WTC11 (cell line): ENCODE measurements around the gene HELLS. TPM values are rescaled to one million over a fixed set of nuclear protein-coding genes. Genes with fewer than 3 reads are reported as not detected.
A peak's percentile ranks its signal among the peaks of the same experiment; 100 is the strongest.

Source experiments
- ATAC-seq: fragments of 200-7000 bp; cut with Tn5 transposase; 2 replicates; pipeline ENCODE4 v1.10.0; 2021; ENCODE audit warnings: mild to moderate bottlenecking, moderate library complexity
- CTCF ChIA-PET: fragments of 300-600 bp; sonication (Branson Sonifier 250); formaldehyde crosslinking; loops from one replicate; lab custom pipeline; 2021; ENCODE audit warnings: antibody characterized with exemption; lab: Charles Lee
- POLR2A ChIA-PET: fragments of 350-600 bp; sonication (Branson Sonifier 250); formaldehyde crosslinking; loops from one replicate; lab custom pipeline; 2021; ENCODE audit warnings: antibody characterized with exemption; lab: Charles Lee
- DNase-seq: peaks from one replicate; pipeline ENCODE4 v3.0.0; 2021; ENCODE audit warnings: low spot score
- H3K27ac Mint-ChIP-seq: 2 replicates; pipeline ENCODE4 v1.8.0; 2021; ENCODE audit warnings: mixed read lengths
- H3K27me3 Mint-ChIP-seq: 2 replicates; pipeline ENCODE4 v1.8.0; 2021; ENCODE audit warnings: low read depth, mild to moderate bottlenecking, moderate library complexity, mixed read lengths
- H3K36me3 Mint-ChIP-seq: 2 replicates; pipeline ENCODE4 v1.8.0; 2021; ENCODE audit warnings: mixed read lengths
- H3K4me1 Mint-ChIP-seq: 2 replicates; pipeline ENCODE4 v1.8.0; 2022; ENCODE audit warnings: mixed read lengths
- H3K4me3 Mint-ChIP-seq: 2 replicates; pipeline ENCODE4 v1.8.0; 2021; ENCODE audit warnings: mild to moderate bottlenecking, moderate library complexity, mixed read lengths
- H3K9me3 Mint-ChIP-seq: 2 replicates; pipeline ENCODE4 v1.8.0; 2021; ENCODE audit warnings: mixed read lengths
- ELF4 ChIP-seq: sonication (generic); formaldehyde crosslinking; IDR thresholded peaks from 2 replicates; pipeline ENCODE4 v1.8.1; 2022; ENCODE audit warnings: low read depth, mild to moderate bottlenecking, moderate library complexity, missing genetic modification reagents
- FOXJ3 ChIP-seq: sonication (generic); formaldehyde crosslinking; IDR thresholded peaks from 2 replicates; pipeline ENCODE4 v1.9.0; 2021; ENCODE audit warnings: missing genetic modification reagents, mild to moderate bottlenecking, borderline replicate concordance
- FOXP1 ChIP-seq: sonication (generic); formaldehyde crosslinking; IDR thresholded peaks from 2 replicates; pipeline ENCODE4 v1.8.0; 2022; ENCODE audit warnings: missing genetic modification reagents, mild to moderate bottlenecking, moderate library complexity, borderline replicate concordance
- GTF2I ChIP-seq: fragments of 250-450 bp; sonication (Bioruptor Pico); conservative IDR thresholded peaks from 2 replicates; pipeline ENCODE4 v1.4.0; 2021; ENCODE audit warnings: mild to moderate bottlenecking
- IRF2 ChIP-seq: sonication (generic); formaldehyde crosslinking; IDR thresholded peaks from 2 replicates; pipeline ENCODE4 v1.8.0; 2022; ENCODE audit warnings: low read depth, missing genetic modification reagents, borderline replicate concordance
- NFATC4 ChIP-seq: fragments of 250-450 bp; sonication (Bioruptor Pico); IDR thresholded peaks from 2 replicates; pipeline ENCODE4 v1.9.0; 2021; ENCODE audit warnings: mild to moderate bottlenecking
- NFYB ChIP-seq: sonication (generic); formaldehyde crosslinking; conservative IDR thresholded peaks from 2 replicates; pipeline ENCODE4 v1.8.0; 2022; ENCODE audit warnings: low read depth, missing genetic modification reagents
- OVOL2 ChIP-seq: fragments of 250-450 bp; sonication (Bioruptor Pico); IDR thresholded peaks from 2 replicates; pipeline ENCODE4 v1.9.0; 2021; ENCODE audit warnings: mild to moderate bottlenecking, borderline replicate concordance
- RELA ChIP-seq: sonication (generic); formaldehyde crosslinking; IDR thresholded peaks from 2 replicates; pipeline ENCODE4 v1.8.1; 2022; ENCODE audit warnings: missing genetic modification reagents, mild to moderate bottlenecking, borderline replicate concordance
- SP1 ChIP-seq: sonication (generic); formaldehyde crosslinking; conservative IDR thresholded peaks from 2 replicates; pipeline ENCODE4 v1.8.1; 2022; ENCODE audit warnings: missing genetic modification reagents
- ZNF121 ChIP-seq: sonication (generic); formaldehyde crosslinking; IDR thresholded peaks from 2 replicates; pipeline ENCODE4 v1.8.0; 2023; ENCODE audit warnings: missing genetic modification reagents
- ZNF317 ChIP-seq: sonication (generic); formaldehyde crosslinking; IDR thresholded peaks from 2 replicates; pipeline ENCODE4 v1.8.1; 2023; ENCODE audit warnings: low read depth, mild to moderate bottlenecking, moderate library complexity, missing genetic modification reagents, borderline replicate concordance
- ZNF416 ChIP-seq: fragments of 250-450 bp; sonication (Bioruptor Pico); IDR thresholded peaks from 2 replicates; pipeline ENCODE4 v1.9.0; 2021; ENCODE audit warnings: mild to moderate bottlenecking, inconsistent platforms
- ZNF423 ChIP-seq: fragments of 250-450 bp; sonication (Bioruptor Pico); IDR thresholded peaks from 2 replicates; pipeline ENCODE4 v2.1.2; 2022; ENCODE audit warnings: mild to moderate bottlenecking, moderate library complexity
- total RNA-seq: library from RNA; stranded (reverse); gene quantifications from 3 replicates; pipeline ENCODE4 v1.2.3, GENCODE V29; 2021
- TF ChIP-seq, protein P1 (sequence below): sonication (generic); formaldehyde crosslinking; IDR thresholded peaks from 2 replicates; pipeline ENCODE4 v1.8.1; 2022; ENCODE audit warnings: missing genetic modification reagents, borderline replicate concordance
- TF ChIP-seq, protein P2 (sequence below): fragments of 250-450 bp; sonication (Bioruptor Pico); IDR thresholded peaks from 2 replicates; pipeline ENCODE4 v1.9.0; 2021; ENCODE audit warnings: moderate library complexity, mild to moderate bottlenecking, inconsistent platforms, borderline replicate concordance
- TF ChIP-seq, protein P3 (sequence below): sonication (generic); formaldehyde crosslinking; IDR thresholded peaks from 2 replicates; pipeline ENCODE4 v1.8.0; 2023; ENCODE audit warnings: missing genetic modification reagents
- TF ChIP-seq, protein P4 (sequence below): sonication (generic); formaldehyde crosslinking; IDR thresholded peaks from 2 replicates; pipeline ENCODE4 v1.8.0; 2022; ENCODE audit warnings: mild to moderate bottlenecking, missing genetic modification reagents
- TF ChIP-seq, protein P5 (sequence below): sonication (generic); formaldehyde crosslinking; IDR thresholded peaks from 2 replicates; pipeline ENCODE4 v1.8.1; 2023; ENCODE audit warnings: mild to moderate bottlenecking, missing genetic modification reagents
- TF ChIP-seq, protein P6 (sequence below): fragments of 250-450 bp; sonication (Bioruptor Pico); IDR thresholded peaks from 2 replicates; pipeline ENCODE4 v1.9.0; 2021; ENCODE audit warnings: mild to moderate bottlenecking
- TF ChIP-seq, protein P7 (sequence below): fragments of 250-450 bp; sonication (Bioruptor Pico); IDR thresholded peaks from 2 replicates; pipeline ENCODE4 v1.8.0; 2021; ENCODE audit warnings: mild to moderate bottlenecking
- TF ChIP-seq, protein P8 (sequence below): sonication (generic); formaldehyde crosslinking; IDR thresholded peaks from 2 replicates; pipeline ENCODE4 v1.8.0; 2022; ENCODE audit warnings: missing genetic modification reagents

The HELLS gene
- total RNA-seq, 1 experiment from 2014 or later = 419 TPM

DNA sequence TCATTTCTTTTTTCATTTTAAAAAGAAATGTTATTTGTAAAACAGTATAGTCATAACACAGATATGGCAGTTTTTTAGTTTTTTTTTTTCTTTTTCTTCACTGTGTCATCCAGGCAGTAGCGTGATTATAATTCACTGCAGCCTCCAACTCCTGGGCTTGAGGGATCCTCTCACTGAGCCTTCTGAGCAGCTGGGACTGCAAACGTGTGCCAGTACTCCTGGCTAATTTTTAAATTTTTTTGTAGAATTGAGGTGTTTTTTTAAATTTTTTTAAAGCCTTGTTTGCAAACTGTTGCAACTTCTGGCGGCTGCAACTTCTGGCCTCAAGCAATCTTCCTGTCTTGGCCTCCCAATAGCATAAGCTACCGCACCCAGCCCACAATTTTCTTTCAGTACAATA lies 63.0 kb downstream of the HELLS start:
- Mint-ChIP-seq H3K4me1 (peaks cover 14% of the 10 kb centered on the region), H3K4me3 (no peak overlapping the region), H3K36me3 (peaks cover 76% of the 10 kb centered on the region), H3K9me3 (no peaks in the 10 kb centered on the region), H3K27me3 (no peaks in the 10 kb centered on the region), H3K27ac (no peak overlapping the region)
- DNase-seq (no peak), ATAC-seq (no peak)
- no peak for TF ChIP-seq GTF2I
- TF ChIP-seq, protein P1, sequence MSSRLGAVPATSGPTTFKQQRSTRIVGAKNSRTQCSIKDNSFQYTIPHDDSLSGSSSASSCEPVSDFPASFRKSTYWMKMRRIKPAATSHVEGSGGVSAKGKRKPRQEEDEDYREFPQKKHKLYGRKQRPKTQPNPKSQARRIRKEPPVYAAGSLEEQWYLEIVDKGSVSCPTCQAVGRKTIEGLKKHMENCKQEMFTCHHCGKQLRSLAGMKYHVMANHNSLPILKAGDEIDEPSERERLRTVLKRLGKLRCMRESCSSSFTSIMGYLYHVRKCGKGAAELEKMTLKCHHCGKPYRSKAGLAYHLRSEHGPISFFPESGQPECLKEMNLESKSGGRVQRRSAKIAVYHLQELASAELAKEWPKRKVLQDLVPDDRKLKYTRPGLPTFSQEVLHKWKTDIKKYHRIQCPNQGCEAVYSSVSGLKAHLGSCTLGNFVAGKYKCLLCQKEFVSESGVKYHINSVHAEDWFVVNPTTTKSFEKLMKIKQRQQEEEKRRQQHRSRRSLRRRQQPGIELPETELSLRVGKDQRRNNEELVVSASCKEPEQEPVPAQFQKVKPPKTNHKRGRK (CRISPR knock-in tag) = no peak
- no peak for TF ChIP-seq NFATC4
- TF ChIP-seq ZNF317 = no peak
- TF ChIP-seq, protein P2, sequence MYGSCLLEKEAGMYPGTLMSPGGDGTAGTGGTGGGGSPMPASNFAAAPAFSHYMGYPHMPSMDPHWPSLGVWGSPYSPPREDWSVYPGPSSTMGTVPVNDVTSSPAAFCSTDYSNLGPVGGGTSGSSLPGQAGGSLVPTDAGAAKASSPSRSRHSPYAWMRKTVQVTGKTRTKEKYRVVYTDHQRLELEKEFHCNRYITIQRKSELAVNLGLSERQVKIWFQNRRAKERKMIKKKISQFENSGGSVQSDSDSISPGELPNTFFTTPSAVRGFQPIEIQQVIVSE (CRISPR knock-in tag) = no peak
- TF ChIP-seq FOXJ3 (CRISPR knock-in tag) = no peak
- no peak for TF ChIP-seq FOXP1 (CRISPR knock-in tag)
- no peak for TF ChIP-seq ZNF423
- TF ChIP-seq, protein P3, sequence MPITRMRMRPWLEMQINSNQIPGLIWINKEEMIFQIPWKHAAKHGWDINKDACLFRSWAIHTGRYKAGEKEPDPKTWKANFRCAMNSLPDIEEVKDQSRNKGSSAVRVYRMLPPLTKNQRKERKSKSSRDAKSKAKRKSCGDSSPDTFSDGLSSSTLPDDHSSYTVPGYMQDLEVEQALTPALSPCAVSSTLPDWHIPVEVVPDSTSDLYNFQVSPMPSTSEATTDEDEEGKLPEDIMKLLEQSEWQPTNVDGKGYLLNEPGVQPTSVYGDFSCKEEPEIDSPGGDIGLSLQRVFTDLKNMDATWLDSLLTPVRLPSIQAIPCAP (CRISPR knock-in tag) = no peak
- TF ChIP-seq OVOL2 (CRISPR knock-in tag) = no peak
- TF ChIP-seq, protein P4, sequence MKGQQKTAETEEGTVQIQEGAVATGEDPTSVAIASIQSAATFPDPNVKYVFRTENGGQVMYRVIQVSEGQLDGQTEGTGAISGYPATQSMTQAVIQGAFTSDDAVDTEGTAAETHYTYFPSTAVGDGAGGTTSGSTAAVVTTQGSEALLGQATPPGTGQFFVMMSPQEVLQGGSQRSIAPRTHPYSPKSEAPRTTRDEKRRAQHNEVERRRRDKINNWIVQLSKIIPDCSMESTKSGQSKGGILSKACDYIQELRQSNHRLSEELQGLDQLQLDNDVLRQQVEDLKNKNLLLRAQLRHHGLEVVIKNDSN (CRISPR knock-in tag) = no peak
- ChIA-PET CTCF (no interaction called here), POLR2A (interaction anchor here (0.6 kb wide), 1 partner anchor 20 kb away, joined by 4 read pairs; no protein-coding TSS in a partner anchor)

DNA sequence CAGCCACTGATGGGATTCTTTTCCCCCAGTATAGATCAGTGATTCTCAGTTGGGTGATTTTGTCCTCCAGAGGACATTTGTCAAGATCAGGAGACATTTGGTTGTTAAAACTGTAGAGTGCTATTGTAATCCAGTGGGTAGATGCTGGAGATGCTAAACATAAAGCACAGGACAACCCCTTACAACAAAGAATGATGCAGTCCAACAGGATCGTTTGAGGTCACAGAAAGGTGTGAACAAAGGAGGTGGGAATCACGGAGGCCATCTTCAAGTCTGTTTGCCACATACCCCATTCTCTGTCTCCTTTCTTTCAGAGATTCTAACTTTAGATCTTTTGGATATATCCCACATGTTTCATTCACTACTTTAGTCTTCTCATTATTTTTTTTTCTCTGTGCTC lies 69.0 kb downstream of the HELLS start:
- POLR2A ChIA-PET = no interaction called here
- peaks cover 6% of the 10 kb centered on the region; the same call in 1 of the 2 replicates for H3K9me3 Mint-ChIP-seq
- TF ChIP-seq, protein P5, sequence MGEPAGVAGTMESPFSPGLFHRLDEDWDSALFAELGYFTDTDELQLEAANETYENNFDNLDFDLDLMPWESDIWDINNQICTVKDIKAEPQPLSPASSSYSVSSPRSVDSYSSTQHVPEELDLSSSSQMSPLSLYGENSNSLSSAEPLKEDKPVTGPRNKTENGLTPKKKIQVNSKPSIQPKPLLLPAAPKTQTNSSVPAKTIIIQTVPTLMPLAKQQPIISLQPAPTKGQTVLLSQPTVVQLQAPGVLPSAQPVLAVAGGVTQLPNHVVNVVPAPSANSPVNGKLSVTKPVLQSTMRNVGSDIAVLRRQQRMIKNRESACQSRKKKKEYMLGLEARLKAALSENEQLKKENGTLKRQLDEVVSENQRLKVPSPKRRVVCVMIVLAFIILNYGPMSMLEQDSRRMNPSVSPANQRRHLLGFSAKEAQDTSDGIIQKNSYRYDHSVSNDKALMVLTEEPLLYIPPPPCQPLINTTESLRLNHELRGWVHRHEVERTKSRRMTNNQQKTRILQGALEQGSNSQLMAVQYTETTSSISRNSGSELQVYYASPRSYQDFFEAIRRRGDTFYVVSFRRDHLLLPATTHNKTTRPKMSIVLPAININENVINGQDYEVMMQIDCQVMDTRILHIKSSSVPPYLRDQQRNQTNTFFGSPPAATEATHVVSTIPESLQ = no peak
- TF ChIP-seq, protein P6, sequence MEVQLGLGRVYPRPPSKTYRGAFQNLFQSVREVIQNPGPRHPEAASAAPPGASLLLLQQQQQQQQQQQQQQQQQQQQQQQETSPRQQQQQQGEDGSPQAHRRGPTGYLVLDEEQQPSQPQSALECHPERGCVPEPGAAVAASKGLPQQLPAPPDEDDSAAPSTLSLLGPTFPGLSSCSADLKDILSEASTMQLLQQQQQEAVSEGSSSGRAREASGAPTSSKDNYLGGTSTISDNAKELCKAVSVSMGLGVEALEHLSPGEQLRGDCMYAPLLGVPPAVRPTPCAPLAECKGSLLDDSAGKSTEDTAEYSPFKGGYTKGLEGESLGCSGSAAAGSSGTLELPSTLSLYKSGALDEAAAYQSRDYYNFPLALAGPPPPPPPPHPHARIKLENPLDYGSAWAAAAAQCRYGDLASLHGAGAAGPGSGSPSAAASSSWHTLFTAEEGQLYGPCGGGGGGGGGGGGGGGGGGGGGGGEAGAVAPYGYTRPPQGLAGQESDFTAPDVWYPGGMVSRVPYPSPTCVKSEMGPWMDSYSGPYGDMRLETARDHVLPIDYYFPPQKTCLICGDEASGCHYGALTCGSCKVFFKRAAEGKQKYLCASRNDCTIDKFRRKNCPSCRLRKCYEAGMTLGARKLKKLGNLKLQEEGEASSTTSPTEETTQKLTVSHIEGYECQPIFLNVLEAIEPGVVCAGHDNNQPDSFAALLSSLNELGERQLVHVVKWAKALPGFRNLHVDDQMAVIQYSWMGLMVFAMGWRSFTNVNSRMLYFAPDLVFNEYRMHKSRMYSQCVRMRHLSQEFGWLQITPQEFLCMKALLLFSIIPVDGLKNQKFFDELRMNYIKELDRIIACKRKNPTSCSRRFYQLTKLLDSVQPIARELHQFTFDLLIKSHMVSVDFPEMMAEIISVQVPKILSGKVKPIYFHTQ (CRISPR knock-in tag) = no peak
- TF ChIP-seq, protein P7, sequence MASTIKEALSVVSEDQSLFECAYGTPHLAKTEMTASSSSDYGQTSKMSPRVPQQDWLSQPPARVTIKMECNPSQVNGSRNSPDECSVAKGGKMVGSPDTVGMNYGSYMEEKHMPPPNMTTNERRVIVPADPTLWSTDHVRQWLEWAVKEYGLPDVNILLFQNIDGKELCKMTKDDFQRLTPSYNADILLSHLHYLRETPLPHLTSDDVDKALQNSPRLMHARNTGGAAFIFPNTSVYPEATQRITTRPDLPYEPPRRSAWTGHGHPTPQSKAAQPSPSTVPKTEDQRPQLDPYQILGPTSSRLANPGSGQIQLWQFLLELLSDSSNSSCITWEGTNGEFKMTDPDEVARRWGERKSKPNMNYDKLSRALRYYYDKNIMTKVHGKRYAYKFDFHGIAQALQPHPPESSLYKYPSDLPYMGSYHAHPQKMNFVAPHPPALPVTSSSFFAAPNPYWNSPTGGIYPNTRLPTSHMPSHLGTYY (CRISPR knock-in tag) = no peak
- TF ChIP-seq SP1 (CRISPR knock-in tag) (no peak), ZNF121 (CRISPR knock-in tag) (no peak), RELA (CRISPR knock-in tag) (no peak), IRF2 (CRISPR knock-in tag) (no peak), ELF4 (no peak), ZNF416 (CRISPR knock-in tag) (no peak), NFYB (CRISPR knock-in tag) (no peak)
- TF ChIP-seq, protein P2 (CRISPR knock-in tag) = no peak
- TF ChIP-seq, protein P8, sequence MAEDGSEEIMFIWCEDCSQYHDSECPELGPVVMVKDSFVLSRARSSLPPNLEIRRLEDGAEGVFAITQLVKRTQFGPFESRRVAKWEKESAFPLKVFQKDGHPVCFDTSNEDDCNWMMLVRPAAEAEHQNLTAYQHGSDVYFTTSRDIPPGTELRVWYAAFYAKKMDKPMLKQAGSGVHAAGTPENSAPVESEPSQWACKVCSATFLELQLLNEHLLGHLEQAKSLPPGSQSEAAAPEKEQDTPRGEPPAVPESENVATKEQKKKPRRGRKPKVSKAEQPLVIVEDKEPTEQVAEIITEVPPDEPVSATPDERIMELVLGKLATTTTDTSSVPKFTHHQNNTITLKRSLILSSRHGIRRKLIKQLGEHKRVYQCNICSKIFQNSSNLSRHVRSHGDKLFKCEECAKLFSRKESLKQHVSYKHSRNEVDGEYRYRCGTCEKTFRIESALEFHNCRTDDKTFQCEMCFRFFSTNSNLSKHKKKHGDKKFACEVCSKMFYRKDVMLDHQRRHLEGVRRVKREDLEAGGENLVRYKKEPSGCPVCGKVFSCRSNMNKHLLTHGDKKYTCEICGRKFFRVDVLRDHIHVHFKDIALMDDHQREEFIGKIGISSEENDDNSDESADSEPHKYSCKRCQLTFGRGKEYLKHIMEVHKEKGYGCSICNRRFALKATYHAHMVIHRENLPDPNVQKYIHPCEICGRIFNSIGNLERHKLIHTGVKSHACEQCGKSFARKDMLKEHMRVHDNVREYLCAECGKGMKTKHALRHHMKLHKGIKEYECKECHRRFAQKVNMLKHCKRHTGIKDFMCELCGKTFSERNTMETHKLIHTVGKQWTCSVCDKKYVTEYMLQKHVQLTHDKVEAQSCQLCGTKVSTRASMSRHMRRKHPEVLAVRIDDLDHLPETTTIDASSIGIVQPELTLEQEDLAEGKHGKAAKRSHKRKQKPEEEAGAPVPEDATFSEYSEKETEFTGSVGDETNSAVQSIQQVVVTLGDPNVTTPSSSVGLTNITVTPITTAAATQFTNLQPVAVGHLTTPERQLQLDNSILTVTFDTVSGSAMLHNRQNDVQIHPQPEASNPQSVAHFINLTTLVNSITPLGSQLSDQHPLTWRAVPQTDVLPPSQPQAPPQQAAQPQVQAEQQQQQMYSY = no peak

More for the DNA sequence above, 69.0 kb downstream of the HELLS start:
- Mint-ChIP-seq H3K36me3 (peaks cover 50% of the 10 kb centered on the region), H3K27me3 (no peaks in the 10 kb centered on the region), H3K27ac (peak overlapping the region; percentile 58), H3K4me1 (peaks cover 30% of the 10 kb centered on the region), H3K4me3 (no peak overlapping the region)
- DNase-seq (no peak), ATAC-seq (no peak)
- CTCF ChIA-PET = no interaction called here
